Type B pancreatic cell (in vitro differentiated cells): ENCODE results near the gene ATP8B1. TPM values are rescaled to one million over a fixed set of nuclear protein-coding genes. Genes with fewer than 3 reads are reported as not detected.

ENCODE experiments used
- DNase-seq: peaks from one replicate; pipeline ENCODE4 v3.0.0; 2021; ENCODE audit warnings: mixed read lengths; ENCODE audit not compliant: unreplicated experiment; ENCODE audit errors: extremely low spot score
- H3K27ac Mint-ChIP-seq: 2 replicates; pipeline ENCODE4 v1.8.0; 2021; ENCODE audit warnings: mild to moderate bottlenecking, mixed read lengths
- H3K27me3 Mint-ChIP-seq: 2 replicates; pipeline ENCODE4 v1.8.0; 2021; ENCODE audit warnings: mixed read lengths
- H3K36me3 Mint-ChIP-seq: 2 replicates; pipeline ENCODE4 v1.8.0; 2021; ENCODE audit warnings: mixed read lengths
- H3K4me1 Mint-ChIP-seq: one replicate; pipeline ENCODE4 v1.8.0; 2021; ENCODE audit warnings: mixed read lengths; ENCODE audit not compliant: unreplicated experiment
- H3K4me3 Mint-ChIP-seq: 2 replicates; pipeline ENCODE4 v1.8.0; 2021; ENCODE audit warnings: mild to moderate bottlenecking, mixed read lengths
- H3K9me3 Mint-ChIP-seq: 2 replicates; pipeline ENCODE4 v1.8.0; 2021; ENCODE audit warnings: mixed read lengths
- total RNA-seq: library from RNA; stranded (reverse); gene quantifications from 2 replicates; pipeline ENCODE4 v1.2.1, GENCODE V29; 2021; ENCODE audit warnings: low replicate concordance
- TF ChIP-seq, protein P1 (sequence below): fragments of 200-600 bp; sonication (generic); conservative IDR thresholded peaks from 2 replicates; pipeline ENCODE4 v1.5.0; 2021; ENCODE audit warnings: antibody characterized with exemption, mild to moderate bottlenecking

ATP8B1 gene
- total RNA-seq, 1 donor from 2014 or later = 21.7 TPM

DNA sequence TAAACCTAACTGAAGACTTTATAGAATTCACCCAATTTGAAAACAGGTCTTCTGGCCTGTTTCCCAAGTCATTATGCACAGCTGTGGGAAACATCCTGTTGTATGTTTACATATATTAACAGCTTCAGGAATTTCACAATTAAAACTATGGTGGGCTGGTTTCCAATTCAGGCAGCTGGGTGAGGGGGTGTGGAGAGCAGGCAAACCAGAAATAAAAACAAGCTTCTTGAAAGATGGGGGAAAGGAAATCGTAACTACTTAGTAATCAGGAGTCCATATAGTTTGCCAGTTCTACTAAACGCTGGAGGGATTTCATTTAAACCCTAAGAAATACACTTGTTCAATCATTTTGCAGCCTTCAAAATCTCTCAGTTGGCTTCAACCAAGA is 22.8 kb downstream of the ATP8B1 start:
- Mint-ChIP-seq H3K4me1 (peaks cover 43% of the 10 kb centered on the region), H3K27ac (peak overlapping the region; percentile 61), H3K4me3 (no peak overlapping the region), H3K27me3 (no peaks in the 10 kb centered on the region), H3K36me3 (peaks cover 6% of the 10 kb centered on the region), H3K9me3 (no peaks in the 10 kb centered on the region)
- DNase-seq = no peak
- TF ChIP-seq, protein P1, sequence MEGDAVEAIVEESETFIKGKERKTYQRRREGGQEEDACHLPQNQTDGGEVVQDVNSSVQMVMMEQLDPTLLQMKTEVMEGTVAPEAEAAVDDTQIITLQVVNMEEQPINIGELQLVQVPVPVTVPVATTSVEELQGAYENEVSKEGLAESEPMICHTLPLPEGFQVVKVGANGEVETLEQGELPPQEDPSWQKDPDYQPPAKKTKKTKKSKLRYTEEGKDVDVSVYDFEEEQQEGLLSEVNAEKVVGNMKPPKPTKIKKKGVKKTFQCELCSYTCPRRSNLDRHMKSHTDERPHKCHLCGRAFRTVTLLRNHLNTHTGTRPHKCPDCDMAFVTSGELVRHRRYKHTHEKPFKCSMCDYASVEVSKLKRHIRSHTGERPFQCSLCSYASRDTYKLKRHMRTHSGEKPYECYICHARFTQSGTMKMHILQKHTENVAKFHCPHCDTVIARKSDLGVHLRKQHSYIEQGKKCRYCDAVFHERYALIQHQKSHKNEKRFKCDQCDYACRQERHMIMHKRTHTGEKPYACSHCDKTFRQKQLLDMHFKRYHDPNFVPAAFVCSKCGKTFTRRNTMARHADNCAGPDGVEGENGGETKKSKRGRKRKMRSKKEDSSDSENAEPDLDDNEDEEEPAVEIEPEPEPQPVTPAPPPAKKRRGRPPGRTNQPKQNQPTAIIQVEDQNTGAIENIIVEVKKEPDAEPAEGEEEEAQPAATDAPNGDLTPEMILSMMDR = no peak

DNA sequence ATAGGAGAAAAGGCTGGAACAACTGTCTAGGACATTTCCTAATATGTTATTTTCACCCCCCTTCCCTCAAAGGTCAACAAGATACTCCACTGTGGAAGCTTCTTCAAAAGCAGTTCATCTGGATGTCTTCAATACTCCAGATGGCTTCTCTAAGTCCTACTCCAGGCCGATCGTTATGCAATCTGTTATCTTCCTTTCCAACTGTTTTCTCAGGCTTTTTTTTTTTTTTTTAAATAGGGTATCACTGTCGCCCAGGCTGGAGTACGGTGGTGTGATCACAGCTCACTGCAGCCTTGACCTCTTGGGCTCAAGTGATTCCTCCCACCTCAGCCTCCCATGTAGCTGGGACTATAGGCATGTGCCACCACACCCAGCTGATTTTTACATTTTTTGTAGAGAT is 26.3 kb downstream of the ATP8B1 start:
- no peaks in the 10 kb centered on the region for H3K9me3 Mint-ChIP-seq
- TF ChIP-seq, protein P1 = no peak
- DNase-seq = no peak
- H3K4me1 Mint-ChIP-seq = peaks cover 50% of the 10 kb centered on the region
- no peaks in the 10 kb centered on the region for H3K36me3 Mint-ChIP-seq
- H3K4me3 Mint-ChIP-seq = no peak overlapping the region
- H3K27me3 Mint-ChIP-seq = no peaks in the 10 kb centered on the region
- H3K27ac Mint-ChIP-seq = no peak overlapping the region

DNA sequence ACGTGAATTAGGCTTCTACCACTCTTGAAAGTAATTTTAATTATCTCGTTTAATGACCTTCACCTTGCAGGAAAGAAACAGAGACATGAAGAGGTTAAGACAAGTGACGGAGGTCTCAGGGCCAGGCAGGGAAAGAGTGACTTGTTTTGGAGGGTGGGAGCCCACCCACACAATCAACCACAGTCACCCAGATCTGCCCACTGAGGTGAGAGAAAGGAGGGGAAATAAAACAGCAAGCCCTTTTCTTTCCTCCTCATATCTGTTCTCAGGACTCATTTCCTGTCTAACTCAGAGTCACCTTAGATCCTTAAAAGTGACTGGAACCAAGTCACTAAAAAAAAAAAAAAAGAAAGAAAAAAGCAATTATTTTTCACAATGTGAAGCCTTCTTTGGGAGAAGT is 26.8 kb downstream of the ATP8B1 start:
- no peak for DNase-seq
- Mint-ChIP-seq H3K4me1 (peaks cover 52% of the 10 kb centered on the region), H3K4me3 (no peak overlapping the region), H3K9me3 (no peaks in the 10 kb centered on the region), H3K27me3 (no peaks in the 10 kb centered on the region), H3K36me3 (no peaks in the 10 kb centered on the region), H3K27ac (no peak overlapping the region)
- TF ChIP-seq, protein P1 = no peak

DNA sequence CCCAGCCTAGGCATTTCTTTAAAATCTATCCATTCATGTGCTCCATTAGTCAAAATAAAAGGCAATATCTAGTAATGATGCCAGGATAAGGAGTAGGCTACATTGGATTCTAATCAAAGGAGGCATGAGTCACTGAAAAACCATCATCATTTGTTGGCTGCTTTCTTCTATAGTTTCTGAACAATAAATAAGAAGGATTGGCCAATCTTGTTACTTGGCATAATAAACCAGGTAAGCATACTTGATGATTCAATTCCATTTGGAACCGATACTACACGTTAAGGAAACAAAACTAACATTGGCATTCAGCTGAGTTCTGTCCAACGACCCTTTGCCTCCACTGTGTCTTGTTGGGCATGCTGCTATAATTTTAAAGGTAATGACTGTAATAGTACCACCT is 27.2 kb downstream of the ATP8B1 start:
- no peaks in the 10 kb centered on the region for H3K27me3 Mint-ChIP-seq
- H3K36me3 Mint-ChIP-seq = no peaks in the 10 kb centered on the region
- no peak overlapping the region for H3K4me3 Mint-ChIP-seq
- DNase-seq = no peak
- TF ChIP-seq, protein P1 = no peak
- no peak overlapping the region for H3K27ac Mint-ChIP-seq
- peaks cover 52% of the 10 kb centered on the region for H3K4me1 Mint-ChIP-seq
- no peaks in the 10 kb centered on the region for H3K9me3 Mint-ChIP-seq

DNA sequence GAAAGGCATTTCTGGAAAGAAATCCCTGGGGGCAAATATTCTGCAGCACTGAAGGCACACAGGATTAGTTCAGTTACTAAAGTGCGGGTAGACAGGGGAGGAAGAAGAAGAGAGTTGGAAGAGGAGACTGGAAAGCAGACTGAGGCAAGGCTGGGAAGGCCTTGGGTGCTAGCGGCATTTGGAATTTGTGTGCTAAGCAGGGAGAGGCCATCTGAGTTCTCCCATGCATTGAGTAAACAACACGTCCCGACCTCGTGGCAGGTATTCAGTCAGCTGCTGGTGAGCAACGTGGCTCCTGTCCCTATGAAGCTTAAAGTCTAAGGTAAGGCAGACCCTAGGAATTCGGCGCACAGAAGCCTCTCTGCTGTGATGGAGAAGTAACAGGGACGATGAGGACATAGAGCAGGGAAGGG is 30.7 kb downstream of the ATP8B1 start:
- peak overlapping the region; percentile 94 for H3K27ac Mint-ChIP-seq

More for the DNA sequence above, 30.7 kb downstream of the ATP8B1 start:
- H3K4me3 Mint-ChIP-seq = peak overlapping the region; percentile 76
- no peak for DNase-seq
- H3K4me1 Mint-ChIP-seq = peaks cover 39% of the 10 kb centered on the region
- H3K27me3 Mint-ChIP-seq = no peaks in the 10 kb centered on the region
- TF ChIP-seq, protein P1 = no peak
- H3K36me3 Mint-ChIP-seq = no peaks in the 10 kb centered on the region
- no peaks in the 10 kb centered on the region for H3K9me3 Mint-ChIP-seq
